ENCODE data around the gene SLC66A3.

SLC66A3 gene

DNA sequence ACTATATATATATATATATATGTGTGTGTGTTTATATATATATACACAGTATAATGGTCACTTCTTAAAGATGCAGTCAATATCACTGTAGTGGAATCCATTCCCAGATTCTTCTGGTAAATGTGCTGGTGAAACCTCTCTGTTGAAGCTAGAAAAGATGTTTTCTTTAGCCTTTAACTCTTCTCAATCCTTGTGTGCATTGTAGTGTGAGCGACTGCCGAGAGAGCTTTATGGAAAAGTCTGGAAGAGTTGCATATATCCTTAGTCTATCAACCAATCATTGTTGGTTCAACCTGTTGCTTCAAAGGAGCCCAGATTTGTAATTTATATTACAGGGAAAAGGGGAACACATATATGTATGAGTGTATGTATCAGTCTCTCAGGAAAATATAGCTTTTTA lies 27.7 kb downstream of the SLC66A3 start:
- DNase-seq (no peak), ATAC-seq (replicated peaks) (no peak)
- H3K27me3 Mint-ChIP-seq, result no peaks in the 10 kb centered on the region
- H3K4me1 Mint-ChIP-seq (ENCODE audit: low read depth in 2 of 2), result no peaks in the 10 kb centered on the region
- no peak overlapping the region for H3K4me3 Mint-ChIP-seq
- H3K9me3 Mint-ChIP-seq, result no peaks in the 10 kb centered on the region
- H3K36me3 Mint-ChIP-seq (ENCODE audit: insufficient read depth), result peaks cover 12% of the 10 kb centered on the region
- no peak overlapping the region for H3K27ac Mint-ChIP-seq

DNA sequence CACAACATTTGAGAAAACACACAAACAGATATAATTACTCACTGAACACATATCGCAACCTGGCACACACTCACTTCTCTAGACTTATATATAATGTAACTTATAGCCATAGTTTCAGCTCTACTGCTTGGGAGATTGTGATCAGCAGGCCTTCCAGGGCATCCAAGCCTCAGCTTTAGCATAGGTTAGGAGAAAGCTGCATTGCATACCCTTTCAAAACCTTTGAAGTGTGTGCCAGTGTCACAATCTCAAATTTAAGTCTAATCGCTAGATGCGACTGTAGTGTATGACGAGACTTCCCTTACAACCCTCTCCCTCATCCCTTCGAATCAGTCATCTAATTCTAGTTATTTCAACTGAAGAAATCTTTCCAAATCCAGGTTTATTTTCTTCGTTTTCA lies 30.9 kb downstream of the SLC66A3 start:
- Mint-ChIP-seq H3K4me1 (ENCODE audit: low read depth in 2 of 2) (no peaks in the 10 kb centered on the region), H3K4me3 (no peak overlapping the region), H3K27ac (no peak overlapping the region), H3K27me3 (no peaks in the 10 kb centered on the region), H3K9me3 (no peaks in the 10 kb centered on the region), H3K36me3 (ENCODE audit: insufficient read depth) (peaks cover 28% of the 10 kb centered on the region)
- DNase-seq (no peak), ATAC-seq (replicated peaks) (no peak)

DNA sequence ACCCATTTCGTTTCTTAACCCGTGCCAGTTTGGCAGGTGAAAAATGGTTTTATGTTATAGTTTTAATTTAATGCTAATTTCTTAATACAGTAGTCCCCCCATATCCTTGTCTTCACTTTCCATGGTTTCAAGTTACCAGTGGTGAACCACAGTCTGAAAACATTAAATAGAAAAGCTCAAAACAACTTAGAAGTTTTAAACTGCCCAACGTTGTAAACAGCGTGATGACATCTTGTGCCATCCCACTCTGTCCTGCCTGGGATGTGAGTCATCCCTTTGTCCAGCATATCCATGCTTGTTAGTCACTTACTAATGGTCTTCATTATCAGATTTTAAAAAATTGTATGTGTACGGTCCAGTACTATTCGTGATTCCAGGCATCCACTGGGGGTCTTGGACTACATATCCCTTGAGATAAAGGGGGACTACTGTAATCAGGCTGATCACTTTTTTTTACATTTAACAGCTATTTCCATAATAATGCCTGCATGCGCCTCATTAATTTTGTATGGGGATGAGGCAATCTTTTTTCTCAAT lies 31.9 kb downstream of the SLC66A3 start:
- H3K27me3 Mint-ChIP-seq, result no peaks in the 10 kb centered on the region
- peaks cover 37% of the 10 kb centered on the region for H3K36me3 Mint-ChIP-seq (ENCODE audit: insufficient read depth)
- DNase-seq (no peak), ATAC-seq (replicated peaks) (no peak)
- no peak overlapping the region for H3K4me3 Mint-ChIP-seq
- H3K4me1 Mint-ChIP-seq (ENCODE audit: low read depth in 2 of 2), result no peaks in the 10 kb centered on the region
- no peaks in the 10 kb centered on the region for H3K9me3 Mint-ChIP-seq
- H3K27ac Mint-ChIP-seq, result no peak overlapping the region

DNA sequence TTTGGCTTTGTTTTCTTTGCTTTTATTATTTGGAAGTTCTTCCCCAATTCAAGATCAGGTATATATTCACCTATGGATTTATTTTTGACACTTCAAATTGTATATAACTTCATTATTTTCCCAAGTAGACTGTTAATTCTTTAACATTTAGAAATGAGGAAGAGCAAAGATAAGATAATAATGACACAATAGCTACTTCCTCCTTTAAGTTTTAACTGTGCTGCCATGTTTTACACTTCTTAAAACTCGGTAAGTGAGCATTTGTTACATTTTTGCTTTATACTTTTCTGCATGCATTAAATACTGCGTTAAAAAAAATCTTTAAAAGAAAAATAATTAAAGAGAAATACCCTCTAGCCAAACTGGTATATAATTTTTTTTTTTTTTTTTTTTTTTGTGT lies 32.5 kb downstream of the SLC66A3 start:
- Mint-ChIP-seq H3K36me3 (ENCODE audit: insufficient read depth) (peaks cover 39% of the 10 kb centered on the region), H3K27ac (no peak overlapping the region), H3K27me3 (no peaks in the 10 kb centered on the region), H3K4me1 (ENCODE audit: low read depth in 2 of 2) (no peaks in the 10 kb centered on the region), H3K9me3 (no peaks in the 10 kb centered on the region), H3K4me3 (no peak overlapping the region)
- no peak for DNase-seq
- ATAC-seq (replicated peaks), result no peak

DNA sequence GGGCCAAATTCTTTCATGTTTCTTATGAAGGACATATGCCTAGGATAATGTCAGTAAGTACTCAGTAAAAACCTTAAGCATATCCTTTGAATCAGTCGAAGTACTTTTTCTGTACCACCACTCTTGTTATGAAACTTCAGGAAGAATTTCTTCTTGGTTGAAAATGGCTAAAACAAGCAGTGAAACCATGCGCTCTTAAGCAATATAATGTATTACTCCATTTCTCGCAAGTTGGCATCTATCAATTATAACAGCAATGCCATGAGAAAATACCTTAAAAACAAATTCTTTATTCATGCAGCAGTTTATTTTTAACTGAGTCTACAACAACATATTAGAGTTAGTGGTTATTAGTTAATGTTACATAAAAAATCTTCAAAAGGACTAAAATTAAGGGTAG lies 41.0 kb downstream of the SLC66A3 start:
- peaks cover 47% of the 10 kb centered on the region for H3K36me3 Mint-ChIP-seq (ENCODE audit: insufficient read depth)
- H3K4me3 Mint-ChIP-seq, result no peak overlapping the region
- H3K27ac Mint-ChIP-seq, result no peak overlapping the region
- H3K4me1 Mint-ChIP-seq (ENCODE audit: low read depth in 2 of 2), result no peaks in the 10 kb centered on the region
- no peak for ATAC-seq (replicated peaks)
- H3K9me3 Mint-ChIP-seq, result no peaks in the 10 kb centered on the region
- DNase-seq, result no peak
- no peaks in the 10 kb centered on the region for H3K27me3 Mint-ChIP-seq

DNA sequence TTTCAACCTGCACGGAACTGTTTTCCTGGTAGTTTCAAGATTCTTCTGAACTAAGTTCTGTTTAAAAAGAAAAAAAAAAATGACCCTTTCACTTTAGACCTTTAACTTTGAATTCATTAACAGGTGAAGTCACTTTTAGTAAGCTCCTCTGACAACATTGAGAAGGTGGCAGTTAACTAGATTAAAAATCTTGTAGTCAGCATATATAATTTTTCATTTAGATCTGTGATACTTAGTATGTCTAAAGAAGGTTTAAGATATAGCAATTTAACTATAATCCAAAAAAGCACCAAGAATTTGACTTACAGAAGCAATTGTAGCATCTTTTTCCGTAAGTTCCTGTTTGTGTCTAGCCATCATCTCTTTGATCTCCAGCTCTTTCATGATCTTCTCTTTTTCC lies 45.4 kb downstream of the SLC66A3 start:
- no peak for ATAC-seq (replicated peaks)
- Mint-ChIP-seq H3K9me3 (no peaks in the 10 kb centered on the region), H3K27ac (no peak overlapping the region), H3K4me1 (ENCODE audit: low read depth in 2 of 2) (peaks cover 10 to 11% of the 10 kb centered on the region in 2 donors), H3K4me3 (no peak overlapping the region), H3K36me3 (ENCODE audit: insufficient read depth) (peaks cover 29% of the 10 kb centered on the region), H3K27me3 (no peaks in the 10 kb centered on the region)
- DNase-seq, result no peak

DNA sequence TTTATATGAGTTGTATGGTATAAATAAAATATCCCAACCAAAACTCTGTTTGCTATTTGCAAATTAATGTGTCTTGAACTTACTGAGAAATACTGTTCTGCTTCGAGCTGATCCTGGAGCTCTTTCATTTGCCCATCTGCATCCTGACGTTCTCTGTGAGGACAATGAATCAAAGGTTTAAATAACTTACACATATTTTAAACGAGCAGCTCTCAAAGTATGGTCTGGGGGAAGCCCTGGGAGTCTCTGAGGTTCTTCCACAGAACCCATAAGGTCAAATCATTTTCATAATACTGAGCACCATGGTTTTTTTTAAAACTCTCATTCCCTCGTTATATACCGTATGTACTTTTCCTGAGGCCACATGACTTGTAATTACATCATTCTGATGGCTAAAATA lies 46.7 kb downstream of the SLC66A3 start:
- ATAC-seq (replicated peaks) (no peak), DNase-seq (no peak)
- peaks cover 24% of the 10 kb centered on the region for H3K36me3 Mint-ChIP-seq (ENCODE audit: insufficient read depth)
- peak overlapping the region in 1 of 2 donors; percentile 15 for H3K27ac Mint-ChIP-seq
- H3K9me3 Mint-ChIP-seq, result no peaks in the 10 kb centered on the region
- peaks cover 11 to 12% of the 10 kb centered on the region in 2 donors for H3K4me1 Mint-ChIP-seq (ENCODE audit: low read depth in 2 of 2)
- H3K4me3 Mint-ChIP-seq, result no peak overlapping the region
- H3K27me3 Mint-ChIP-seq, result no peaks in the 10 kb centered on the region

DNA sequence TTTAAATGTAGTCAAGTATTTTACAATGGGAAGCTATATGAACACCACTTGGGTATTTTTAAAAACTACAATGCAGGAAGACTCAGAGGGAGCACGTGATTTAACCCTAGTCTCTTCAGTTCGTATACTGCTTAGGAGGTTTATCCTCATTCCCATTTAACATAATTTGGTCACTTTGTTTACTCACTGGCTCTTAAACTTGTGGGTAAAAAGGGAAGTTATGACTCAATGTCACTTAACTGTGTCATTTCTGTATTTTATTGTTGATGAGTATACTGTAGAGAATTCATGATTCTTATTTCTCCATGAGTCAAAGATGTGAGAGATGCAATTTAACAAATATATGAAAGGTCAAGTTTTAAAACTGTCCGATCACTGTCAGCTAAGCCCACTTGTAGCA lies 48.2 kb downstream of the SLC66A3 start:
- ATAC-seq (replicated peaks) (peak; percentile 17), DNase-seq (no peak)
- Mint-ChIP-seq H3K27me3 (no peaks in the 10 kb centered on the region), H3K4me1 (ENCODE audit: low read depth in 2 of 2) (peaks cover 11 to 12% of the 10 kb centered on the region in 2 donors), H3K27ac (peak overlapping the region in 1 of 2 donors; percentile 67), H3K4me3 (no peak overlapping the region), H3K36me3 (ENCODE audit: insufficient read depth) (peaks cover 18% of the 10 kb centered on the region), H3K9me3 (no peaks in the 10 kb centered on the region)

DNA sequence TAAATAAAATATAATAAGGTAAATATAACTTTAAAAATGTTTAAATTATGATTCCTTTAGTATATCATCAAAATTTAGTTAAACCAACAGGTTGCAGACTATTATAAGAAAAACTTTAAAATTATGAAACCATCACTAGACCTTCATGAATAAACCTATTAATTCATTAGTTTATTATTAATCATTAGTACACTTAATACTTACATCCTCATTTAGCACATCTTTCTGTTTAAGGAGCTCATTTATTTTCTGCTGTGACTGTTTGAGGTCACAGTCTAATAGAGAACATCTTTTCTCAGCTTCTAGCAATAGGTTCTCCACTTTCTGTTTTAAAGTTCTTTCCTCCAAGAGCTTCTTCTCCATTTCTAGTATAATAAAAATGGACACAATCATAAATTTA lies 52.8 kb downstream of the SLC66A3 start:
- ATAC-seq (replicated peaks) (no peak), DNase-seq (no peak)
- Mint-ChIP-seq H3K27ac (no peak overlapping the region), H3K27me3 (no peaks in the 10 kb centered on the region), H3K4me3 (no peak overlapping the region), H3K36me3 (ENCODE audit: insufficient read depth) (peaks cover 11% of the 10 kb centered on the region), H3K9me3 (no peaks in the 10 kb centered on the region), H3K4me1 (ENCODE audit: low read depth in 2 of 2) (peaks cover 11 to 12% of the 10 kb centered on the region in 2 donors)

DNA sequence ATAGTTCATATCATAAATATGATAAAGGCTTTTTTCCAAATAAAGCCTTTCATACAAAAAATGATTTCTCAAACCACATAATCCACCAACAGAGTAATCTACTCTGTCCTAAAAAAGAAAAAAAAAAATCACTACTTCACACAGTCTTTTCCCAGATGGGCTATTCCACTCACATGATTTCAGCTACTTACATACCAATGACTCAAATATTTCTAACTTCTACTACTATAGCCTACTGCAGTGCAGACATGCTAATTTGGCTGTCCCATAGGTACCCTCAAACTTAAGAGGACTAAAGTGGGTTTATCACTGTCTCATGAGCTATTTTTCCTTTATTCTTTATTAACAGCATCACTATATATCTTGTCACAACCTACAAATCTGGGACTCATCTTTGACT lies 57.4 kb downstream of the SLC66A3 start:
- Mint-ChIP-seq H3K9me3 (no peaks in the 10 kb centered on the region), H3K4me1 (ENCODE audit: low read depth in 2 of 2) (no peaks in the 10 kb centered on the region), H3K27me3 (no peaks in the 10 kb centered on the region), H3K36me3 (ENCODE audit: insufficient read depth) (peaks cover 45% of the 10 kb centered on the region), H3K27ac (no peak overlapping the region), H3K4me3 (no peak overlapping the region)
- DNase-seq, result no peak
- no peak for ATAC-seq (replicated peaks)

DNA sequence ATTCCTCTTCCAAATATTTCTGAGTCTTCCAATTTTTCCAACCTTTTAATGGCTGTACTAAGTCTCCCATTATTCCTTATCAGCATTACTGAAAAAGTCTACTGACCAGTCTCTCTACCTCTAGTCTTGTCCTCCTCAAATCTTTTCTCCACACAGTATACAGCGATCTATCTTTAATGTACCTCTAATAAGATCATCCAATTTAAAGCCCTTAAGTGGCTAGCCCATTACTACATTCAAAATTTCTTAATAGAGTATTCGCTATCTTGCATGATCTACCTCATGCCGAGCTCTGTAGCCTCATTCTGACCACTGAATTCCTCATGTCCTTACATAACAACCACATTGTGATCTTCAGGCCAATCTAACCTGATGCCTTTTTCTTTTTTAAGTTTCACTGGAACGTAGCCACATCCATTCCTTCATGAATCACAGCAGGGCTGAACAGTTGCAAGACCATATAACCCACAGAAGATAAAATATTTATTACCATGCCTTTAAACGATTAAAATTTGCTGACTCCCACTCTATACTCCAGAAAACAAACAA lies 57.9 kb downstream of the SLC66A3 start:
- no peak overlapping the region for H3K27ac Mint-ChIP-seq
- no peaks in the 10 kb centered on the region for H3K4me1 Mint-ChIP-seq (ENCODE audit: low read depth in 2 of 2)
- no peaks in the 10 kb centered on the region for H3K27me3 Mint-ChIP-seq
- H3K9me3 Mint-ChIP-seq, result no peaks in the 10 kb centered on the region
- H3K4me3 Mint-ChIP-seq, result no peak overlapping the region
- no peak for DNase-seq
- H3K36me3 Mint-ChIP-seq (ENCODE audit: insufficient read depth), result peaks cover 47% of the 10 kb centered on the region
- no peak for ATAC-seq (replicated peaks)

DNA sequence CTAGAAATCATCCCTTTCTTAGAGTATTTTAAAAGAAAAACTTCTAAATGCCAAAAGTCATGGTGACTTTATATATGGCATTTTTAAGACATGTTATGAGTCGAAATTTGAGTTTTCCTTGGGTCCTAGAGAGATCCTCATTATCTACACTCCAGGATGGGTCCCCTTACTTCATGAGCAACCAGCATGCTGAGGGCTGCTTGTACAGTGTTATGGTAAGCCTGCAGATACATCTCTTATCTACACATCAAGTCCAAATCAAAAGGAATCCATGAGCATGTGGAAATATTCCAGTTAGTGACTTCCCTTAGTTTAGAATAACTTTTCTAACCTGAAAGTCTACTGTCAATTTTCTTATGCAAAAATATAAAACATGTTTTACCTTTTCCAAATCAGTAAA lies 58.7 kb downstream of the SLC66A3 start:
- no peak for DNase-seq
- no peak overlapping the region for H3K4me3 Mint-ChIP-seq
- no peaks in the 10 kb centered on the region for H3K9me3 Mint-ChIP-seq
- peaks cover 51% of the 10 kb centered on the region for H3K36me3 Mint-ChIP-seq (ENCODE audit: insufficient read depth)
- ATAC-seq (replicated peaks), result no peak
- H3K27ac Mint-ChIP-seq, result no peak overlapping the region
- no peaks in the 10 kb centered on the region for H3K27me3 Mint-ChIP-seq
- H3K4me1 Mint-ChIP-seq (ENCODE audit: low read depth in 2 of 2), result no peaks in the 10 kb centered on the region

DNA sequence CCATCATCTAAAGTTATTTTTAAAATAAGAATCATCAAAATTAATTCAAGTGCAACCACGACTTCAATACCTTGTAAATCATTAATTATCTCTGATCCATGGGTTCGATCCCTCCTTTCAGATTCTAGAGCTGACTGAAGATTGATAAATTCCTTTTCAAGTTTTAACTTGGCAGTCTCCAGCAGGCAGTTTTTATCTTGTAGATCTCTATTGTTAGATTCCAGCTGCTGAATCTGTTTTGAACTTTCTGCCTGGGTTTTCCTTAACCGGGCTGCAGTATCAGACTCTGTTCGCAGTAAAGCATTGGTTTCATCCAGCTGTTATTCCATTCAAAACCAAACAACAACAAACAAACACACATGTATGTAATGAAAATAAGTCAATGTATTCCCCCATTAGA lies 59.5 kb downstream of the SLC66A3 start:
- Mint-ChIP-seq H3K4me1 (ENCODE audit: low read depth in 2 of 2) (no peaks in the 10 kb centered on the region), H3K4me3 (no peak overlapping the region), H3K36me3 (ENCODE audit: insufficient read depth) (peaks cover 57% of the 10 kb centered on the region), H3K27me3 (no peaks in the 10 kb centered on the region), H3K27ac (no peak overlapping the region), H3K9me3 (no peaks in the 10 kb centered on the region)
- DNase-seq (no peak), ATAC-seq (replicated peaks) (no peak)

DNA sequence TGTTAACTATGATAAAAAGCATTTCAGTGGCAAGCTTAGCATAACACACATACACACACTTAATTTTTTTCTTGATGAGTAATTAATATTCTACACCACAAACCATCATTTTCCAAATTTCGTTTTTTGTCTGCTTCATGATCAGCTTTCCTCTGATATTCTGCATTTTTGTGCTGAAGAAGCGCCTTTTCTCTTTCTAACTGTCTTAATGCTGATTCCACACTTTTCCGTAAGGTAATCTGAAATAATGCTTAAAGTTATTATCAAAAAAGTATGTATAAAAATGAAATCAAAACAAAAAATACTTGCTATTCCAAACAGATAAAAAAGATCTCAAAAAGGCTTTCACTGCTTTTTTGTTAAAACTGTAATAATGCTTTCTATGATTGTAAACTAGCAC lies 60.1 kb downstream of the SLC66A3 start:
- ATAC-seq (replicated peaks) (no peak), DNase-seq (no peak)
- no peaks in the 10 kb centered on the region for H3K4me1 Mint-ChIP-seq (ENCODE audit: low read depth in 2 of 2)
- H3K27ac Mint-ChIP-seq, result no peak overlapping the region
- H3K36me3 Mint-ChIP-seq (ENCODE audit: insufficient read depth), result peaks cover 60% of the 10 kb centered on the region
- no peak overlapping the region for H3K4me3 Mint-ChIP-seq
- no peaks in the 10 kb centered on the region for H3K9me3 Mint-ChIP-seq
- H3K27me3 Mint-ChIP-seq, result no peaks in the 10 kb centered on the region

DNA sequence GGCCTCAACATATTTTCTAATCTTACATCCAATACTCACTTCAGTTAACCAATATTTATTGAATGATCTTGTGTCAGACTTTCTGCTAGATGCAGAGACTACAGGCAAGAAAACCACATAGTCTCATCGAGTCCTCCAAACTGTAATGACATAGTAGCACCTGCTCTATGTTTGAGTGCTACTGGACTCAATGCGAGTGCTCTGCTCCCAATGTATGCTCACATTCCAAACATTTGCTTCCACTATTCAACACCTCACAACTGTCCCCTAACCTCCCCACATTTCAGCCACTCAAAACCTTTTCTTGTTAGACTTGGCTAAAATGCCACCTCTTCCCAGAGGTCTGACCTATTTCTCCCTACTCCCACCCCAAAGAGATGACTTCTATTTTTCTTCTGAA lies 65.2 kb downstream of the SLC66A3 start:
- Mint-ChIP-seq H3K4me3 (no peak overlapping the region), H3K9me3 (no peaks in the 10 kb centered on the region), H3K4me1 (ENCODE audit: low read depth in 2 of 2) (no peaks in the 10 kb centered on the region), H3K36me3 (ENCODE audit: insufficient read depth) (peaks cover 28% of the 10 kb centered on the region), H3K27me3 (no peaks in the 10 kb centered on the region), H3K27ac (no peak overlapping the region)
- DNase-seq (no peak), ATAC-seq (replicated peaks) (no peak)
